ENCODE results near the gene LRRC7. TPM values are rescaled to one million over a fixed set of nuclear protein-coding genes. Genes with fewer than 3 reads are reported as not detected.
"Not testable (repeated sequence)": the region's sequence is repeated elsewhere in the genome, so short reads cannot be mapped to it uniquely, and the experiment has no call there.

LRRC7 gene
- total RNA-seq, 4 donors from 2014 or later, result under 0.01 TPM; not detected in 3

GRCh38 chr1:69919129-69919921 lies 351.6 kb downstream of the LRRC7 start:
- Histone ChIP-seq H3K9me3 (no peaks in the 10 kb centered on the region), H3K4me3 (no peak overlapping the region), H3K27ac (no peak overlapping the region), H3K36me3 (no peaks in the 10 kb centered on the region), H3K4me1 (peaks cover 0 to 8% (median 3%) of the 10 kb centered on the region in 3 donors), H3K27me3 (no peaks in the 10 kb centered on the region)
- no peak for TF ChIP-seq CTCF (IDR thresholded peaks at IDR 0.05)
- intact Hi-C loops (cut with DNase I), result no loop called here
- DNase-seq, result no peak
- 90 to 95% methylated on average over 28 to 30 of the region's 36 CpGs for WGBS, 2 donors

- no peak for DNase-seq
- intact Hi-C loops (cut with DNase I), result no loop called here
- WGBS, 2 donors, result 83 to 92% methylated on average over 3 to 6 of the region's 6 CpGs
Measured at GRCh38 chr1:69919922-69920273, 352.2 kb downstream of the LRRC7 start.

DNA sequence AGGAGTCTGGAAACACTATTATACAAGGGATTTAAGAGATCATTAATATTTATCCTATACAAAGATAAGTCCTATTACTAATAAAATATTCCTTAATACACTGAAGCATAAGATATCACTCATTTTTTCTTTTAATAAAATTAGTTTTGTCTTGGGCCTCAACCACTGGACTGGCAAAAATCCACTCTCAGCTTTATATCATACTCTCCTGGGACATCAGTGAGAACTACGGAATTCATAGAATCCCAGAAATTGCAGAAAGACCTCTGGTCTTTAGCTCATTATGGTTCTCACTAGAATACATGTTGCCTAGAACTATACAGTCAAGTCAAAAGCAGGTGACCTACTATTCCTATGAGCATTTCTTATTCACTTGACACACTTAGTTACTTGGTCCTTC lies 352.7 kb downstream of the LRRC7 start:
- no peaks in the 10 kb centered on the region for H3K4me1 ChIP-seq
- no peak for DNase-seq

More at GRCh38 chr1:69919922-69920273, 352.2 kb downstream of the LRRC7 start:
- Histone ChIP-seq H3K27ac (no peak overlapping the region), H3K27me3 (no peaks in the 10 kb centered on the region), H3K36me3 (no peaks in the 10 kb centered on the region), H3K4me1 (peaks cover 0 to 4% (median 2%) of the 10 kb centered on the region in 3 donors), H3K9me3 (no peaks in the 10 kb centered on the region), H3K4me3 (no peak overlapping the region)
- no peak for TF ChIP-seq CTCF (IDR thresholded peaks at IDR 0.05)
- no peak for TF ChIP-seq POLR2A (IDR thresholded peaks at IDR 0.05)

GRCh38 chr1:69921486-69921885 lies 353.8 kb downstream of the LRRC7 start:
- DNase-seq, result no peak
- no peaks in the 10 kb centered on the region for H3K4me1 ChIP-seq
- intact Hi-C loops (cut with DNase I), result no loop called here
- H3K9me3 ChIP-seq, result no peaks in the 10 kb centered on the region
- no peaks in the 10 kb centered on the region for H3K27me3 ChIP-seq
- H3K36me3 ChIP-seq, result no peaks in the 10 kb centered on the region
- TF ChIP-seq CTCF (IDR thresholded peaks at IDR 0.05) (no peak), POLR2A (IDR thresholded peaks at IDR 0.05) (no peak)
- no peak overlapping the region for H3K4me3 ChIP-seq
- H3K27ac ChIP-seq, result no peak overlapping the region

More for the DNA sequence above, 352.7 kb downstream of the LRRC7 start:
- 88 to 93% methylated on average over 1 of the region's 1 CpG for WGBS, 2 donors
- no peak overlapping the region for H3K4me3 ChIP-seq
- H3K27me3 ChIP-seq, result no peaks in the 10 kb centered on the region
- no peak overlapping the region for H3K27ac ChIP-seq
- intact Hi-C loops (cut with DNase I), result no loop called here
- TF ChIP-seq CTCF (IDR thresholded peaks at IDR 0.05) (no peak), POLR2A (IDR thresholded peaks at IDR 0.05) (no peak)
- no peaks in the 10 kb centered on the region for H3K36me3 ChIP-seq
- H3K9me3 ChIP-seq, result no peaks in the 10 kb centered on the region

DNA sequence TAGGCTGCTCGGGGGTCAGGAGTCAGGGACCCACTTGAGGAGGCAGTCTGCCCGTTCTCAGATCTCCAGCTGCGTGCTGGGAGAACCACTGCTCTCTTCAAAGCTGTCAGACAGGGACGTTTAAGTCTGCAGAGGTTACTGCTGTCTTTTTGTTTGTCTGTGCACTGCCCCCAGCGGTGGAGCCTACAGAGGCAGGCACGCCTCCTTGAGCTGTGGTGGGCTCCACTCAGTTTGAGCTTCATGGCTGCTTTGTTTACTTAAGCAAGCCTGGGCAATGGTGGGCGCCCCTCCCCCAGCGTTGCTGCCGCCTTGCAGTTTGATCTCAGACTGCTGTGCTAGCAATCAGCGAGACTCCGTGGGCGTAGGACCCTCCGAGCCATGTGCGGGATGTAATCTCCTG lies 360.5 kb downstream of the LRRC7 start:
- H3K36me3 ChIP-seq; H3K27me3 ChIP-seq; H3K27ac ChIP-seq; H3K4me1 ChIP-seq; intact Hi-C loops (cut with DNase I); H3K4me3 ChIP-seq; DNase-seq; H3K9me3 ChIP-seq: not testable (repeated sequence)
- WGBS, 2 donors, result no CpG with 5 or more reads among the region's 14 CpGs

Measured in esophagus squamous epithelium (tissue), 5 donors.